ENCODE data around the gene GALNTL6. TPM values are rescaled to one million over a fixed set of nuclear protein-coding genes. Genes with fewer than 3 reads are reported as not detected.

GALNTL6 gene
- total and polyA plus RNA-seq, 2 donors (not counting 1 experiment from before 2014, with no cell fraction given), result 0.99 to 1.1 TPM

DNA sequence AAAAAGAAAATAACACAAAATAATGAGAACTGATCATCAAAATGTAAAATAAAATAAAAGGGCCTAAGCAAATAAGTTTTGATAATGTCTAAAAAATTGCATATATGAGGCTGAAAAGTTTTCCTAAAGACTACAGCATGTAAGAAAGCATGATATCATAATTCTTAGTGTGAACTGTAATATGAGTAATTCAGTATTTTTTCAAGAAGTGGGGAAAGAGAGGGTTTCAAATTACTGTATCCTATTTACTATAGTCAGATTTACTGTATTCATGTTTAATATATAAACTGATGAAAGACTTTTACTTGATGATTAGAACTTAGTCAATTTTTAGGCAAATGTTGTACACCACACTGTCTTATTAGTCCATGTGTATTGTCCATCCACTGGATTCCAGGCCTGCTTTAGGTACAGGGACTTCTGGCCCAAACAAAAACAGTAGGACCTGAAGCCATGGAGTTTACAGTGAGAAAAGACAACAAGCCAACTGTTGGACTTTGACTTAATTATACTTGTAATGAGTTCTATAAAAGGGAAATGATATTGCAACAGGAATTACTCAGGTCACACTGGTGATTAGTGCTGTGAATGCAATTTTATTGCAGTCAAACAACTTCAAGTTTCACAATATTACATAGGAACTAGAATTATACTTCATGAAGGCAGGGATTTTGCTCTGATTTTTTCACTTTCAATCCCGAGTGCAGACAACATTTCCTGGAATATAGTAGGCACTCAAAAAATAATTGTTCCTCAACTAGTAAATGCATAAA is 837.7 kb downstream of the GALNTL6 start:
- H3K79me2 ChIP-seq (ENCODE audit: control insufficient read depth, insufficient read depth, low read length), result no peaks in the 10 kb centered on the region
- Mint-ChIP-seq H3K4me1 (no peaks in the 10 kb centered on the region), H3K27me3 (no peaks in the 10 kb centered on the region), H3K9me3 (ENCODE audit: insufficient read depth) (no peaks in the 10 kb centered on the region), H3K27ac (no peak overlapping the region), H3K4me3 (no peak overlapping the region)
- ATAC-seq (ENCODE audit: low read depth), result no peak
- POLR2A ChIA-PET, result no interaction called here
- H3K36me3 ChIP-seq (replicated peaks in 1 of 2; ENCODE audit: control extremely low read depth in 1 of 2, control insufficient read depth in 1 of 2, extremely low read depth in 1 of 2, insufficient read depth in 2 of 2, low read length in 1 of 2), result no peaks in the 10 kb centered on the region
- WGBS (ENCODE audit: insufficient coverage), result no CpG with 5 or more reads among the region's 1 CpG
- no peak overlapping the region for H3K9ac ChIP-seq (ENCODE audit: low read length)
- H3K27me3 ChIP-seq (replicated peaks in 1 of 4; ENCODE audit: control extremely low read depth in 1 of 4, control insufficient read depth in 3 of 4, insufficient read depth in 4 of 4, low read length in 3 of 4), result no peaks in the 10 kb centered on the region
- no peak overlapping the region for H3K27ac ChIP-seq (ENCODE audit: low read length in 2 of 2)
- no peak overlapping the region for H2AFZ ChIP-seq (ENCODE audit: insufficient read depth, low read depth, low read length, poor library complexity, severe bottlenecking)
- no peaks in the 10 kb centered on the region for H4K20me1 ChIP-seq (ENCODE audit: control insufficient read depth, insufficient read depth, low read length, poor library complexity, severe bottlenecking)
- H3K9me3 ChIP-seq (ENCODE audit: control extremely low read depth in 1 of 3, control insufficient read depth in 2 of 3, insufficient read depth in 1 of 3, low read length in 2 of 3), result no peaks in the 10 kb centered on the region
- no peaks in the 10 kb centered on the region for H3K4me1 ChIP-seq (ENCODE audit: control insufficient read depth in 2 of 2, insufficient read depth in 2 of 2, low read length in 2 of 2)
- H3K4me2 ChIP-seq (replicated peaks; ENCODE audit: low read depth, low read length, poor library complexity, severe bottlenecking), result no peak overlapping the region
- intact Hi-C loops (cut with micrococcal nuclease), result no loop called here
- CTCF ChIA-PET, result no interaction called here
- H3K4me3 ChIP-seq (ENCODE audit: control extremely low read depth in 1 of 5, extremely low read depth in 1 of 5, insufficient read depth in 1 of 5, low read depth in 2 of 5, low read length in 4 of 5), result no peak overlapping the region
- TF ChIP-seq EZH2 (IDR thresholded peaks at IDR 0.05; ENCODE audit: borderline replicate concordance, insufficient read depth, low read depth, low read length, poor library complexity, severe bottlenecking), result no peak
- no peak for DNase-seq

DNA sequence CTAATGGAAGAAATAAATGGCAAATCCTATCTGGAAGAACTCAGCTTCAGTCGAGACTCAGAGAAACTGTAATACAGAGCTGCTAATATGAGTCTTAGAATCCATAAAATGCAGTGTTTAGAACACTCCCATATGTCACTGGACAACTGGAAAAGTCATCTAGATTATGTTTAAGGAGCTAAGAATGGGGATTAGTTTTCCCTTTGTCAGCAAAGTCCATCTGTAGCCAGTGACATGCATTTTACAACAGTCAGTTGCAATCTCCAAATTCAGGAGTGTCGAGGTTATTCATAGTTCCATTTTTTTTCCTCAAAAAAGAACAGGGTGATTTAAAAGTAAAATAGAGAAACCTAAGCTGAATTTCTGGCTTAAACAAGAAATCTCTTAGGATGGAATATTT is 838.8 kb downstream of the GALNTL6 start:
- Histone ChIP-seq H3K27ac (ENCODE audit: low read length in 2 of 2) (no peak overlapping the region), H3K9me3 (ENCODE audit: control extremely low read depth in 1 of 3, control insufficient read depth in 2 of 3, insufficient read depth in 1 of 3, low read length in 2 of 3) (no peaks in the 10 kb centered on the region), H3K9ac (ENCODE audit: low read length) (no peak overlapping the region), H3K79me2 (ENCODE audit: control insufficient read depth, insufficient read depth, low read length) (no peaks in the 10 kb centered on the region), H2AFZ (ENCODE audit: insufficient read depth, low read depth, low read length, poor library complexity, severe bottlenecking) (no peak overlapping the region), H3K36me3 (replicated peaks in 1 of 2; ENCODE audit: control extremely low read depth in 1 of 2, control insufficient read depth in 1 of 2, extremely low read depth in 1 of 2, insufficient read depth in 2 of 2, low read length in 1 of 2) (no peaks in the 10 kb centered on the region), H3K4me2 (replicated peaks; ENCODE audit: low read depth, low read length, poor library complexity, severe bottlenecking) (no peak overlapping the region), H3K4me3 (ENCODE audit: control extremely low read depth in 1 of 5, extremely low read depth in 1 of 5, insufficient read depth in 1 of 5, low read depth in 2 of 5, low read length in 4 of 5) (no peak overlapping the region), H4K20me1 (ENCODE audit: control insufficient read depth, insufficient read depth, low read length, poor library complexity, severe bottlenecking) (no peaks in the 10 kb centered on the region), H3K4me1 (ENCODE audit: control insufficient read depth in 2 of 2, insufficient read depth in 2 of 2, low read length in 2 of 2) (no peaks in the 10 kb centered on the region), H3K27me3 (replicated peaks in 1 of 4; ENCODE audit: control extremely low read depth in 1 of 4, control insufficient read depth in 3 of 4, insufficient read depth in 4 of 4, low read length in 3 of 4) (no peaks in the 10 kb centered on the region)
- ChIA-PET POLR2A (no interaction called here), CTCF (no interaction called here)
- Mint-ChIP-seq H3K27me3 (no peaks in the 10 kb centered on the region), H3K27ac (no peak overlapping the region), H3K4me3 (no peak overlapping the region), H3K4me1 (no peaks in the 10 kb centered on the region), H3K9me3 (ENCODE audit: insufficient read depth) (no peaks in the 10 kb centered on the region)
- no peak for ATAC-seq (ENCODE audit: low read depth)
- WGBS (ENCODE audit: insufficient coverage), result no CpG with 5 or more reads among the region's 2 CpGs
- intact Hi-C loops (cut with micrococcal nuclease), result no loop called here
- TF ChIP-seq, protein P1, sequence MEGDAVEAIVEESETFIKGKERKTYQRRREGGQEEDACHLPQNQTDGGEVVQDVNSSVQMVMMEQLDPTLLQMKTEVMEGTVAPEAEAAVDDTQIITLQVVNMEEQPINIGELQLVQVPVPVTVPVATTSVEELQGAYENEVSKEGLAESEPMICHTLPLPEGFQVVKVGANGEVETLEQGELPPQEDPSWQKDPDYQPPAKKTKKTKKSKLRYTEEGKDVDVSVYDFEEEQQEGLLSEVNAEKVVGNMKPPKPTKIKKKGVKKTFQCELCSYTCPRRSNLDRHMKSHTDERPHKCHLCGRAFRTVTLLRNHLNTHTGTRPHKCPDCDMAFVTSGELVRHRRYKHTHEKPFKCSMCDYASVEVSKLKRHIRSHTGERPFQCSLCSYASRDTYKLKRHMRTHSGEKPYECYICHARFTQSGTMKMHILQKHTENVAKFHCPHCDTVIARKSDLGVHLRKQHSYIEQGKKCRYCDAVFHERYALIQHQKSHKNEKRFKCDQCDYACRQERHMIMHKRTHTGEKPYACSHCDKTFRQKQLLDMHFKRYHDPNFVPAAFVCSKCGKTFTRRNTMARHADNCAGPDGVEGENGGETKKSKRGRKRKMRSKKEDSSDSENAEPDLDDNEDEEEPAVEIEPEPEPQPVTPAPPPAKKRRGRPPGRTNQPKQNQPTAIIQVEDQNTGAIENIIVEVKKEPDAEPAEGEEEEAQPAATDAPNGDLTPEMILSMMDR (IDR thresholded peaks at IDR 0.05), result no peak
- no peak for TF ChIP-seq EZH2 (IDR thresholded peaks at IDR 0.05; ENCODE audit: borderline replicate concordance, insufficient read depth, low read depth, low read length, poor library complexity, severe bottlenecking)
- no peak for DNase-seq
